GM12875 (cell line): ENCODE results near the gene RBPJL.
A peak's percentile ranks its signal among the peaks of the same experiment; 100 is the strongest.

ENCODE experiments used
- H3K4me3 ChIP-seq: one replicate; pipeline ENCODE4 v1.5.1; 2011; ENCODE audit warnings: low read depth, low read length, control low read depth
- TF ChIP-seq, protein P1 (sequence below): IDR thresholded peaks from 2 replicates; pipeline ENCODE4 v1.5.1; 2011; ENCODE audit warnings: low read depth, mild to moderate bottlenecking, control low read depth, inconsistent platforms, low read length, moderate library complexity, borderline replicate concordance; ENCODE audit not compliant: insufficient read depth

RBPJL gene

DNA sequence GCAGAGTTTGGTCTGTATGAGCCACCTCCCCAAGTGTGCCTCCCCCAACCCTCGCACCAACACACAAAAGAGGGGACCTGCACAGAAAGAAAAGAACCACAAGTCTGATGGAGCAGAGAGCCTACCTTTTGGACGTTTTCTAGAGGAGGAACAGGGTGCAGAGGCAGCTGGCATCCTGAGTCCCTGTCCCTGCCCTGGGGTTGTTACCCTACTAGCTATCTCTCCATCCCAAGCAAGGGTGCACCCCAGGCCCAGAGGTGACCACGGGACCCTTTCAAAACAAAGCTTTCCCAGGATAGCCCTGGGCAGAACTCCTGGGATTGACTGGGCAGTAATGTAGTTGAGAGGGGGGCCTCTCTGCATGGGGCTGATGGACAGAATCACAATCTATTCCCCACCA lies 11.2 kb downstream of the RBPJL start:
- no peak overlapping the region for H3K4me3 ChIP-seq
- TF ChIP-seq, protein P1, sequence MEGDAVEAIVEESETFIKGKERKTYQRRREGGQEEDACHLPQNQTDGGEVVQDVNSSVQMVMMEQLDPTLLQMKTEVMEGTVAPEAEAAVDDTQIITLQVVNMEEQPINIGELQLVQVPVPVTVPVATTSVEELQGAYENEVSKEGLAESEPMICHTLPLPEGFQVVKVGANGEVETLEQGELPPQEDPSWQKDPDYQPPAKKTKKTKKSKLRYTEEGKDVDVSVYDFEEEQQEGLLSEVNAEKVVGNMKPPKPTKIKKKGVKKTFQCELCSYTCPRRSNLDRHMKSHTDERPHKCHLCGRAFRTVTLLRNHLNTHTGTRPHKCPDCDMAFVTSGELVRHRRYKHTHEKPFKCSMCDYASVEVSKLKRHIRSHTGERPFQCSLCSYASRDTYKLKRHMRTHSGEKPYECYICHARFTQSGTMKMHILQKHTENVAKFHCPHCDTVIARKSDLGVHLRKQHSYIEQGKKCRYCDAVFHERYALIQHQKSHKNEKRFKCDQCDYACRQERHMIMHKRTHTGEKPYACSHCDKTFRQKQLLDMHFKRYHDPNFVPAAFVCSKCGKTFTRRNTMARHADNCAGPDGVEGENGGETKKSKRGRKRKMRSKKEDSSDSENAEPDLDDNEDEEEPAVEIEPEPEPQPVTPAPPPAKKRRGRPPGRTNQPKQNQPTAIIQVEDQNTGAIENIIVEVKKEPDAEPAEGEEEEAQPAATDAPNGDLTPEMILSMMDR = no peak

- H3K4me3 ChIP-seq = no peak overlapping the region
- TF ChIP-seq, protein P1 = no peak
Observed at GRCh38 chr20:45318386-45318939, 11.8 kb downstream of the RBPJL start.

- TF ChIP-seq, protein P1 = no peak
- H3K4me3 ChIP-seq = no peak overlapping the region
Observed at GRCh38 chr20:45318948-45319347, 12.3 kb downstream of the RBPJL start.

- TF ChIP-seq, protein P1 = no peak
- H3K4me3 ChIP-seq = no peak overlapping the region
Observed at GRCh38 chr20:45320948-45321595, 14.4 kb downstream of the RBPJL start.

- H3K4me3 ChIP-seq = no peak overlapping the region
- TF ChIP-seq, protein P1 = peak; percentile 21; the same call in 1 of the 2 replicates
Observed at GRCh38 chr20:45322952-45323383, 16.3 kb downstream of the RBPJL start.

GRCh38 chr20:45323731-45324130 lies 17.1 kb downstream of the RBPJL start:
- TF ChIP-seq, protein P1 = no peak
- no peak overlapping the region for H3K4me3 ChIP-seq

GRCh38 chr20:45325371-45325770 lies 18.7 kb downstream of the RBPJL start:
- TF ChIP-seq, protein P1 = no peak
- H3K4me3 ChIP-seq = no peak overlapping the region
